Sigmoid colon (tissue), 4 donors: ENCODE results near the gene CD84.

Experiments used
- POLR2AphosphoS5 ChIP-seq, 4 donors: sonication (generic); formaldehyde crosslinking; IDR thresholded peaks; one replicate each; pipeline ENCODE4 v1.6.1; 2017; ENCODE audit warnings: antibody characterized with exemption in 4 of 4
- TF ChIP-seq, protein P1 (sequence below), 4 experiments: fragments of 450-650 bp in 3 of 4; fragments of 200-600 bp in 1 of 4; IDR thresholded peaks; one replicate each; pipeline ENCODE4 v1.5.1; 2016 to 2019; ENCODE audit warnings: antibody characterized with exemption in 4 of 4, mild to moderate bottlenecking in 3 of 4, moderate library complexity in 2 of 4

DNA sequence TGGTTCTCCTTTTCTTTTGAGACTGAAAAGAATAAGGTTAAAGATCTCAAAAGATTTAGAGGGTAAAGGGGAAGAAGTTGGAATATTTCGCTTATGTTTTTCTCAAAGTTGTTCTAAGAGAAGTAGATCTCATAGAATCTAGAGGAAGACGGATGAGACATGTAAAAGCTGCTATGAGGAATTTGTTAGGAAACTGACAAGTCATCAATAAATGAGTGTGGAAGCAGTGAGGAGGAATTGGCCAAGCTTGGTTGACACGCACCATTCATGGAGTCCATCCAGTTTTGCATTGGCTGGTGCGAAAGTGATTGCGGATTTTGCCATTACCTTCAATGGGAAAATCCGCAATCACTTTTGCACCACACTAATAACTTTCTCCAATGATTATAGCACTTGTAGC lies 76.2 kb downstream of the CD84 start:
- TF ChIP-seq, protein P1, sequence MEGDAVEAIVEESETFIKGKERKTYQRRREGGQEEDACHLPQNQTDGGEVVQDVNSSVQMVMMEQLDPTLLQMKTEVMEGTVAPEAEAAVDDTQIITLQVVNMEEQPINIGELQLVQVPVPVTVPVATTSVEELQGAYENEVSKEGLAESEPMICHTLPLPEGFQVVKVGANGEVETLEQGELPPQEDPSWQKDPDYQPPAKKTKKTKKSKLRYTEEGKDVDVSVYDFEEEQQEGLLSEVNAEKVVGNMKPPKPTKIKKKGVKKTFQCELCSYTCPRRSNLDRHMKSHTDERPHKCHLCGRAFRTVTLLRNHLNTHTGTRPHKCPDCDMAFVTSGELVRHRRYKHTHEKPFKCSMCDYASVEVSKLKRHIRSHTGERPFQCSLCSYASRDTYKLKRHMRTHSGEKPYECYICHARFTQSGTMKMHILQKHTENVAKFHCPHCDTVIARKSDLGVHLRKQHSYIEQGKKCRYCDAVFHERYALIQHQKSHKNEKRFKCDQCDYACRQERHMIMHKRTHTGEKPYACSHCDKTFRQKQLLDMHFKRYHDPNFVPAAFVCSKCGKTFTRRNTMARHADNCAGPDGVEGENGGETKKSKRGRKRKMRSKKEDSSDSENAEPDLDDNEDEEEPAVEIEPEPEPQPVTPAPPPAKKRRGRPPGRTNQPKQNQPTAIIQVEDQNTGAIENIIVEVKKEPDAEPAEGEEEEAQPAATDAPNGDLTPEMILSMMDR (IDR thresholded peaks at IDR 0.05) = no peak
- TF ChIP-seq POLR2AphosphoS5 (IDR thresholded peaks at IDR 0.05) = no peak
